Esophagus (tissue), 2 donors: ENCODE results near the gene STYK1. TPM values are rescaled to one million over a fixed set of nuclear protein-coding genes. Genes with fewer than 3 reads are reported as not detected.

Experiments
- H3K27ac ChIP-seq, 2 donors: one replicate each; pipeline ENCODE4 v1.5.1; 2013; ENCODE audit warnings: low read depth in 2 of 2, mild to moderate bottlenecking in 2 of 2, inconsistent platforms in 1 of 2, low read length in 1 of 2, moderate library complexity in 1 of 2
- H3K27me3 ChIP-seq, 2 donors: one replicate each; pipeline ENCODE4 v1.6.1; 2013; ENCODE audit warnings: low read length in 2 of 2, control low read depth in 1 of 2, mild to moderate bottlenecking in 1 of 2; ENCODE audit not compliant: insufficient read depth in 2 of 2, control insufficient read depth in 1 of 2
- H3K36me3 ChIP-seq, 2 donors: one replicate each; pipeline ENCODE4 v1.6.1; 2013; ENCODE audit warnings: low read length in 1 of 2; ENCODE audit not compliant: control insufficient read depth in 2 of 2, insufficient read depth in 2 of 2
- H3K4me1 ChIP-seq, 2 donors: one replicate each; pipeline ENCODE4 v1.6.1; 2013; ENCODE audit warnings: low read length in 1 of 2; ENCODE audit not compliant: control insufficient read depth in 2 of 2, insufficient read depth in 2 of 2
- H3K4me3 ChIP-seq, 2 donors: one replicate each; pipeline ENCODE4 v1.5.1; 2013; ENCODE audit warnings: low read length in 2 of 2, mild to moderate bottlenecking in 2 of 2, low read depth in 1 of 2, moderate library complexity in 1 of 2
- H3K9me3 ChIP-seq, 2 donors: one replicate each; pipeline ENCODE4 v1.6.1; 2013; ENCODE audit warnings: mild to moderate bottlenecking in 2 of 2, low read depth in 1 of 2, low read length in 1 of 2, moderate library complexity in 1 of 2; ENCODE audit not compliant: control insufficient read depth in 2 of 2, insufficient read depth in 1 of 2
- WGBS, 2 donors: extraction: QIAGEN DNeasy Blood & Tissue Kit; methylation state at CpG; one replicate each; pipeline ENCODE4 v1.1.7; 2013; 5-methylcytosine and 5-hydroxymethylcytosine counted together
- polyA plus RNA-seq, 2 donors: library from polyadenylated mRNA; stranded (reverse); fragments of 200-250 nt; gene quantifications; one replicate each; pipeline ENCODE4 v1.2.3, GENCODE V29; 2013
- donor health status: healthy with polysubstance abuse.
- donor health status: Bipolar disorder and iron deficiency.

The STYK1 gene
- polyA plus RNA-seq, 2 donors = 5.4 to 7.0 TPM

DNA sequence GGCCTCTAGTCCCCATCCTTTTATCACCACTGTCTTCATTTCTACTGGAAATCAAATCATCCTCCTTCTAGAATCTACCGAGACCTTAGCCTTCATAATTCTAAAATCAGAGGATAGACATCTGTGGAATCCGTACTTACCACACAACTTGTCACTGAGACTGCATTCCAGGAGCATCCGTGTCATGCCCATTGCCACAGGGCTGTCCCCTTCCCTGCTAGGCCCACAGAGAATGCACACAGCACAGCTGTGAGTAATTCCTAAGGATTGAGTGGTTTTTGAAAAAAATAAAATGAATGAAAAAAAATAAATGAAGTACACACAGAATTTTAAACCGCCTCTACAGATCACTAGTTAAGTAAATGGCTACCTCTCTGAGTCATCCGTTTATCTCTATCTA is 39.4 kb downstream of the STYK1 start:
- no peaks in the 10 kb centered on the region for H3K9me3 ChIP-seq
- no peak overlapping the region for H3K4me3 ChIP-seq
- WGBS, 2 donors = 89 to 94% methylated on average over 5 of the region's 5 CpGs
- H3K4me1 ChIP-seq = no peaks in the 10 kb centered on the region
- H3K27me3 ChIP-seq = no peaks in the 10 kb centered on the region
- no peaks in the 10 kb centered on the region for H3K36me3 ChIP-seq
- H3K27ac ChIP-seq = no peak overlapping the region

DNA sequence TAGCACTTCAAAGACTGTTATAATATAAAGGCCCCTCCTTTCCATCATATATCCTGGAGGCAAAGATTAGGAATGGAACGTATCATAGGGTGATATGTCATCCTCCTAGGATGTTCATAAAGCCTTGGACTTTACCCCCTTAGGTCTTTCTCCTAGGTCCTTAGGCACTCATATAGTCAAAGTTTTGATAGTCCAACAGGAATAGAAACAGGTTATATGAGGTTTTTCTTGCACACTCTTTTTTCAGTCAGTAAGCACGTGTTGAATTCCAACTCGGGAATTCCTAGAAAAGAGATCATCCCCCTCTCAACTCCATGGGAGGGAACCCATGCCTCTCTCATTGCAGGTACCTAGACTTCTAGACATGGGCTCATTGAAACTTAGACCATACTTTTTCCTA is 40.3 kb downstream of the STYK1 start:
- Histone ChIP-seq H3K4me1 (no peaks in the 10 kb centered on the region), H3K36me3 (no peaks in the 10 kb centered on the region), H3K9me3 (no peaks in the 10 kb centered on the region), H3K27me3 (no peaks in the 10 kb centered on the region), H3K27ac (no peak overlapping the region), H3K4me3 (no peak overlapping the region)
- WGBS, 2 donors = 82 to 84% methylated on average over 3 of the region's 3 CpGs

DNA sequence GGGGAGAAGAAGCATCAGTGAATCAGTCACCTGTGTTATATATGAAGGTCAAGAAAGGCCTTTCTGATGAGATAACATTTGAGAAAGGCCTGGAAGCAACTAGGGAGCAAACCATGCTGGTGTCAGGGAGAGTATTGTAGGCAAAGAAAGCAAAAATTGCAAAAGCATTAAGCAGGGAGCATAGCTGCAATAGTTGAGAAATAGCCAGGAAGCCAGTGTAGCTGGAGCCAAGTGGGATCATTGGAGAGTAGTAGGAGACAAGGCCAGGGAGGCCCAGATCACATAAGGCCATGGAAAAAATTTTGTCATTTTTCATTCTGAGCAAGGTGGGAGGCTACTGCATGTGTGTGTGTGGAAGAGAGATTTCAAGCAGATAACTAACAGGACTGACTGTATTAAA is 41.6 kb downstream of the STYK1 start:
- Histone ChIP-seq H3K27ac (no peak overlapping the region), H3K36me3 (no peaks in the 10 kb centered on the region), H3K27me3 (no peaks in the 10 kb centered on the region), H3K4me1 (no peaks in the 10 kb centered on the region), H3K4me3 (no peak overlapping the region), H3K9me3 (no peaks in the 10 kb centered on the region)

DNA sequence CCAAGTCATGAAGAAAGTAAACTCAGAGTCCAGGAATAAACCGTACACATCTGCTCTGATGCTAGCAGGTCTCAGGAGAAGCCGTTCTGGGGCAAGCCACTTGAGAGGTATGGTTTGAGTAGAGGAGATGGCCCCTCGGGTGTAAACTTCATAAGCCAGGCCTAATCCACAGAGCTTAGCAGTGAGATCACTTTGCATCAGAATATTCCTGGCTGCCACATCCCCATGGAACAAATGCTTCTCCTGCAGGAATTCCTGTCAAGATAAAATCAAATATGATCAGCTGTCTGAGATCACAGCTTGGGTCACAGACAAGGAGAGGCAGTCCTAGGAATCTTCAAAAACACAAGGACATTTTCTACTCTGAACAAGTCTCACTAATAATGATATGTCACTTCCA is 49.2 kb downstream of the STYK1 start:
- no peaks in the 10 kb centered on the region for H3K4me1 ChIP-seq
- H3K4me3 ChIP-seq = no peak overlapping the region
- peaks cover 0 to 2% of the 10 kb centered on the region in 2 donors for H3K36me3 ChIP-seq
- H3K27me3 ChIP-seq = no peaks in the 10 kb centered on the region
- H3K27ac ChIP-seq = no peak overlapping the region
- no peaks in the 10 kb centered on the region for H3K9me3 ChIP-seq
- 71 to 78% methylated on average over 3 of the region's 3 CpGs for WGBS, 2 donors

DNA sequence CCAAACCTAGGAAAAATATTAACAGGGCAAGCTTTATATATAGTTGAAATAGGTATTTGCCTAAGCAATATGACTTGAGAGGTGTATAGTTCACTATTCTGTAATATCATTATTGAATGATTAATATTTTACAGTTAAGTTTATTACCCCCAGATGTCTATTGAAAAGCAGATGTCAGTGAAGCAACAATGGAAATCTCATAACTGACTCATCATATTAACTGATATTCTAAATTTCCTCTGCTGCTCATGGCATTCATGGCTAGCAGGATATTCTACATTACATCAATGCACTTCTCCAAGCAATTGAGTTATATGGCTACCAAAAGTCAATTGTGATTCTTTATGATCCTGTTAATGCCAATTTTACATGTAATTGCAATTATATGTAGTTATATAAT is 50.7 kb downstream of the STYK1 start:
- H3K9me3 ChIP-seq = no peaks in the 10 kb centered on the region
- no peak overlapping the region for H3K27ac ChIP-seq
- peaks cover 0 to 2% of the 10 kb centered on the region in 2 donors for H3K36me3 ChIP-seq
- no peak overlapping the region for H3K4me3 ChIP-seq
- no peaks in the 10 kb centered on the region for H3K4me1 ChIP-seq
- H3K27me3 ChIP-seq = no peaks in the 10 kb centered on the region

DNA sequence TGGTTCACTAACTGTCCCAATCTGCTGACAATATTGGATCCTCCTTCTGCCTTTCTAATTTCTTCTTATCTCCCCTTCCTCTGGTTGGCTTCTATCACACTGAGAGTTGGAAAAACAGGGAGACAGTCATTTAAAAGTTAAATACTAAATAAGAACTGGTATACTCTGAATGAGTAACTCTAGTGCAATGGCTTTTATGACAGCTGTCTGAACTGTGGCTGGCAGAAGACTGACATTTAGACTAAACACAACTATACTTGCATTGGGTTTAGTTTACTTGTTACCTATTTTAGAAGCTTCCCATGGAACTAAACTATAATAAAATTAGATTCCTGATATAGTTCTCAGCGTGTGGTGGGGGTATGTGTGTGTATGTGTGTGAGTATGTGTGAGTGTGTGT is 52.6 kb downstream of the STYK1 start:
- no peak overlapping the region for H3K27ac ChIP-seq
- 83 to 84% methylated on average over 1 of the region's 1 CpG for WGBS, 2 donors
- H3K4me3 ChIP-seq = no peak overlapping the region
- peaks cover 0 to 2% of the 10 kb centered on the region in 2 donors for H3K36me3 ChIP-seq
- H3K27me3 ChIP-seq = no peaks in the 10 kb centered on the region
- H3K9me3 ChIP-seq = no peaks in the 10 kb centered on the region
- H3K4me1 ChIP-seq = no peaks in the 10 kb centered on the region

DNA sequence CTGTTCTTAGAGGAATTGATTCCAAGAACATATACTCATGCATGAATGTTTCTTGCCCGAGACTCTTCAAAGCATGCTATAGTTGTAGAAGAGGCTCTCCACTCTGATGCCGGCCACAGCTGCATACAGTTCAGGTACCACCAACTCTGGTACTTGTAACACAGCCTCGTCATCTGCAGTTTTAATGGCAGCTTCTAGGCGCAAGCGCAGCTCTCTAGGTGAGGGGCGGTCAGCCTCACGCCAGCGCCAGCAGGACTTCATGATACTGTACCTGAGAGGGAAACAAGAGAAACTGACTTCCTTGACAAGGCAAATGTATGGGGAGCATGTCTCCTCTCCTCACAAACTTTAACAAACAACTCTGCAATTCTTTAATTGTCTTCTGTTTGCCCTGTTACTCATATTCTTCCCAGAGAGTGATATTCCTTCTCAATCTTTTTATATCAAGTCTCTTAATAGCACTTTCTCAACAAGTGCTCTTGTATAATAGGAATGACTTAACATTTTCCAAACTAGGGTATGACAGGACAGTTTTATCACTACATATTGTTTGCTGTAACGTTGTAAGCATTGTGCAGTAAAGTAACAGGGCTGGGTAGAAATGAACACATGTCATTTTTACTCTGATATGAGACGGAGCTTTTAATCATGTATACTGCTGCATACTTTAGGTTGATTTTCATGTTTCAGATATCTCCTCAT is 53.6 kb downstream of the STYK1 start:
- Histone ChIP-seq H3K36me3 (peaks cover 0 to 2% of the 10 kb centered on the region in 2 donors), H3K27me3 (no peaks in the 10 kb centered on the region), H3K27ac (no peak overlapping the region), H3K4me3 (no peak overlapping the region), H3K4me1 (no peaks in the 10 kb centered on the region), H3K9me3 (no peaks in the 10 kb centered on the region)
- whole genome bisulfite sequencing, 2 donors = 82 to 86% methylated on average over 10 of the region's 10 CpGs

DNA sequence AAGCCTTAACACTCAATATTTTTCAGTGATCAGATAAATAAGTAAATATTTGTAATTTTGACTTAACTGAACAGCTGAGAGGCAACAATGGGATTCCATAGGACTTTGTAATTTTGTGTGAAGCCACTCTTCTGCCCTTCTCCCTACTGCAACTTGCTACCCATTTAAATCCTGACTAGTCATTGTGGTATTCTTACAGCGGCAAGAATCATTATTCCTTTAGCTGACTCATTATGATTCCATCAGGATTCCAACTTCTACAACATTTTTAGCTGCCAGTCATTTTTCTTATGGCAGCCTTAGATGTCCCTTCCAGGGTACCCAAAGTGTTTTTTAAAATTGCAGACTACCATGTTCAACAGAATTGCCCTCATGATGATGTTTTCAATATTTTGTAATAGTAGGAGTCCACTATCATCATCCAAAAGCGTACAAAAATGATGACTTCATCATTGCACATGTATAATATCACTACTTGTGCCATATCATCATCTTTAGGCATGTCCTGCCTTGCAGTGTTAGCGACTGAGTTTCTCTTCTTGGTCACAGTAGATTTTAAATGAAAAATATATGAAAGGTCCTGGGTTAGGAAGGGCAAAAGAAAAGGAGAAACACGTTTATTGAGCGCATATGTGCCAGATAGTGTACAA is 55.4 kb downstream of the STYK1 start:
- Histone ChIP-seq H3K36me3 (peaks cover 0 to 2% of the 10 kb centered on the region in 2 donors), H3K27me3 (no peaks in the 10 kb centered on the region), H3K4me3 (no peak overlapping the region), H3K4me1 (no peaks in the 10 kb centered on the region), H3K9me3 (no peaks in the 10 kb centered on the region), H3K27ac (no peak overlapping the region)
- 72 to 75% methylated on average over 5 of the region's 5 CpGs for WGBS, 2 donors

DNA sequence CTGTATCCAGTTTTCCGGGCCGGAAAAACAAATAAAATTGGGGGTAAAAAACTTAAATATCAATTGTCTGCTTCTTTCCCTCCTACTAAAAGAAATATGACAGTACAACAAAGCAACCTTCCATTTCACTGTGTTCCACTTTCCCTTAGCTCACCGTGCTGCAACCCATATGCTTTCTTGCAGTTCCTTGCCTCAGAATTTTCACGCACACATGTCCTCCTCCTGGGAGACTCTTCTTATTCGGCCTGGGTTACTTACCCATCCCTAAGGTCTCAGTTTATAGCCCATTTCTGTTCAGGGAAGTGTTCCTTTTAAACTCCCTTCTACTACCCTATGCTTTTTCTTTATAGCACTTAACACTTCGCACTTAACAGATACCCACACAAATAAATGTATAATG is 56.0 kb downstream of the STYK1 start:
- WGBS, 2 donors = 92 to 93% methylated on average over 6 of the region's 6 CpGs

DNA sequence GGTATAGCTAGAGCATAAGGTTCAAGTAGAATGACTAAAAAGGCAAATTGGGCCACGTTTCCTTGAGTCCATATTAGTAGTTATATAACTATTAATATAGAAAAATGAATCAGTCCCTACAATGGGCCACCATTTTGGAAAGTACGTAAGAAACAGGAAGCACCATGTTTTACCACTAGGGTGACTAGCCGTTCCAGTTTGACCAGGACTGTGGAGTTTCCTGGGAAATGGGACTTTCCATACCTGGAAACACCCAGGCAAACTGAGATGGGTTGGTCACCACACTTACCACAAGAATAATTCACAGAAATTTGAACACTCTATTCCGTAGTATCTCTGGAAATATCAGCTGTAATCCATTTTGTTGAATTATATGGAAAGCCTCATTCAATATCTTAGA is 58.3 kb downstream of the STYK1 start:
- peaks cover 0 to 2% of the 10 kb centered on the region in 2 donors for H3K36me3 ChIP-seq
- 59 to 60% methylated on average over 4 of the region's 4 CpGs for whole genome bisulfite sequencing, 2 donors
- H3K4me3 ChIP-seq = no peak overlapping the region
- H3K27me3 ChIP-seq = no peaks in the 10 kb centered on the region
- H3K9me3 ChIP-seq = no peaks in the 10 kb centered on the region
- no peaks in the 10 kb centered on the region for H3K4me1 ChIP-seq
- H3K27ac ChIP-seq = no peak overlapping the region

More for the DNA sequence above, 56.0 kb downstream of the STYK1 start:
- Histone ChIP-seq H3K36me3 (peaks cover 0 to 2% of the 10 kb centered on the region in 2 donors), H3K27me3 (no peaks in the 10 kb centered on the region), H3K4me3 (no peak overlapping the region), H3K4me1 (no peaks in the 10 kb centered on the region), H3K27ac (no peak overlapping the region), H3K9me3 (no peaks in the 10 kb centered on the region)
